HG03520 (cell line): Measurements from ENCODE around the gene SMIM28.
"Not testable (repeated sequence)": the region's sequence is repeated elsewhere in the genome, so short reads cannot be mapped to it uniquely, and the experiment has no call there.

Experiments
- ATAC-seq: cut with Tn5 transposase; IDR thresholded peaks from one replicate; pipeline ENCODE4 v1.9.1; 2021; ENCODE audit warnings: mild to moderate bottlenecking, moderate library complexity; ENCODE audit not compliant: unreplicated experiment

The SMIM28 gene

DNA sequence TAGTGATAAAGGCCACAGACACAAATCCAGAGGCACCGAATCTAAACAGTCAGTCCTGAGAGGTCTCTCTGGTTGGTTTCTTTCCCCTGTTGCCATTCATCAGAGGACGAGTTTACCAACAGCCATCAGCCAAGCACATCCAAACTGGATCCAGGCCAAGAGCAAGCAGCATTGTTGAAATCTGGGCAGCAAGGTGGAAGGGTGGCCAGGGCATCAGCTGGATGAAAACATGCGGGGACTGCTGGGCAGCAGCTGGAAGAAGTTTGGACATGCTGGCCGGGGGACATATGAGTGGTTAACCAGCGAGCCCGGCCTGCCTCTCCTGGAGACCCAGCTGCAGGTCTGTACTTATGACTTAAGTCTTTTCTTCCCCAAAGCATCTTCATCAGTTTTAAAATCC is at the start of gene SMIM28:
Gene SMIM28 (plus strand): TSS at position 62 of the 400 bp plus-strand sequence. CDS start 168 bp downstream, at position 230.
- ATAC-seq, result no peak

GRCh38 chr6:138328210-138328609 is 49.5 kb upstream of the SMIM28 start:
- no peak for ATAC-seq

DNA sequence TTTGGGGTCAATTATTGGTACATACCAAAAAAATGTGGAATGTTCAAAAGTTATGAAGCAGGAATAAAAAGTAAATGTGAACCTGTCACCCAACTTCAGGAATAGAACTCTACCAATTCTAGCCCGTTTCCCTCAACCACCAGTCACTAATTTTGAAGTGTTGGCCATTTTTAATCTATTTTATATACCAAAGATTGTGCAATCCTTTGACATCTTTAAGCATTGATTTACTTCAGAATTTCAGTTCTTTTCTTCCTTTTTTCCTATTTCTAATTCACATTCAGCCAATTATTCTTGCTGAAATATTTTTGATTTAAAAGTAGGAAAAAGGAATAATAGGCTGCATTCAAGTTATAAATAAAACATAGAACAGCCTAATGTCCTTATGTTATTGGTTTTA is 46.9 kb upstream of the SMIM28 start:
- ATAC-seq, result no peak

DNA sequence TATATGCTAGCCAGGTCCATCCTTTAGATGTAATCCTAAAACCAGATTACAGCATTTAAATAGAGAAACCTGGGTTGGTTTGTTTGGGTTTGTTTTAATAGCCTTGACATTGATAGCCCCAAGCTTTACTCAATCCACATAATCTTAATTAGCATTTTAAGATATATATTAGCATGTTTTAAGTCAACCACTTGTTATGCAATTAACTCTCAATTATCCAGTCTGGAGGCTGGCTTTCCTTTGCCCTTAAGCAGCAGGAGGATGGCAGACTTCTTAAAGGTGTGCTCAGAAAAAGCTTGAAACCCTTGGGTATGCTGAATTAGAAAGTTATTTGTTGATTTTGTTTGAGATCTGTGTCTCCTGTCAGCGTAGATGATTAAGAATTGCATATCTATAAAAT is 46.3 kb upstream of the SMIM28 start:
- no peak for ATAC-seq

- no peak for ATAC-seq
Observed at GRCh38 chr6:138331984-138332383, 45.7 kb upstream of the SMIM28 start.

GRCh38 chr6:138334000-138334399 is 43.7 kb upstream of the SMIM28 start:
- ATAC-seq, result no peak

GRCh38 chr6:138334963-138335362 is 42.7 kb upstream of the SMIM28 start:
- no peak for ATAC-seq

- no peak for ATAC-seq
Observed at GRCh38 chr6:138336221-138336620, 41.5 kb upstream of the SMIM28 start.

DNA sequence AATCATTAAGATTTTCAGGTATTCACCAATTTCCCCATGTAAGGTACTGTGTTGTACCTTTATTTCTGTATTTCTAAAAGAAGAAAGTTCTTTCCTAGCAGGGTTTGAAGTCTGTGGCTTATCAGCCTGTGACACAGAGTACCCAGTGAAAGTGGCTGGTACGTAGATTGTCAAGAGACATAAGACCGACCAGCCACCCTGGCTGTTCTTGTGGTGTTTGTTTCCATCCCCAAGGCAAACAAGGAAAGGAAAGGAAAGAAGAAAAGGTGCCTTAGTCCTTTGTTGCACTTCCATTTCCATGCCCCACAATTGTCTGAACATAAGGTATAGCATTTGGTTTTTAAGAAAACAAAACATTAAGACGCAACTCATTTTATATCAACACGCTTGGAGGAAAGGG is 40.6 kb upstream of the SMIM28 start:
- ATAC-seq, result no peak

DNA sequence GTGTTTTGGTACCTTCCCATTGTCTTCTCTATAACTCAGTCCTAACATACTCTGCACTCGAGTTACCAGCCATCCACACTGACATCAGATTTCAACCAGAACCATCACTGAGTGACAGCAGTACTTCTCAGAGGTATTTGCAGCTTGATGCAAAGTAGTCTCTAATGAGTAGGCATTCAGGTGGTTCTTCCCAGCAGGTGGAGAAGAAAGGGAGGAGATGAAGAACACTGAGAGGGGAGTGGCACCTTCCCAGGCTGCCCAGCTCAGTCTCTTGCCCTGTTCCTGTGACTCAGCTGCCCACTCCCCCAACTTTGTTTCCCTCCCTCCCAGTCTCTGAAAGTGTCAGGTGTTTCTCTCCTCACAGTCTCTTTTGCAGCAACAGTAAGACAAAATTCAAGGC is 38.7 kb upstream of the SMIM28 start:
- ATAC-seq, result no peak

DNA sequence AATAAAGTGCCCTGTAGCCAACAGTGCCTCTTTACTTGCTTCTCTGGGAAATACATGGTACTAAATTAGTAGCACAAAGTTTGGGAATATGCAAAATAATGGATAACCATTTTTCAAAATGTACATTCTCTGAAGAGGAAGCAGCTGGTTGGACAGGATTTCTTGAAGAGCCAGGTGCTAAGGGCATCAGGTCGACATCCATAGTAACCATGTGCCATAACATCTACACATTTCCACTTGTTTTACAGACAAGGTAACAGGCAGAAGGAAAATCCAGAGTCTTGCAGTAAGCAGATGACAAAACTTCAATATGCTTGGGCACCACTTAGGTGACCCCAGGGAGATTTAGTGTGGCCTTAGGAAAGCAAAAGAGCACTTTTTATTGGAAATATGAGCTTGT is 36.5 kb upstream of the SMIM28 start:
- no peak for ATAC-seq

DNA sequence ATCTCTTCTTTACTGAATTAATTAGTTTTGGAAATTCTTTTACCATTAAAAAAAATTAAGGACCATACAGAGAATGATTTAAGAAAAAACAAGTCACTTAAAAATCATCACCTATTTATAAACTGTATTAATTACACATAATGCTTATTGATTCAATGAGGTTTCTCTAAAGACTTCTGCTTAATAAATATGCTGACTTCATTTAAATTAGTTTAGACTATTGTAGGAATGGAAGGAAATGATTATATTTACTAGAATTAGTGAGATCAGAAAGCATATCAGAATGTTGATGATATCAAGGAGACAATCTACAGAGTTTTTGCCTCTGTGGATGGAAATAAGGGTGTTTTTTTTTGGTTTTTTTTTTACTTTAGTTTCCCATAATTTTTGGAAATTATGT is 34.6 kb upstream of the SMIM28 start:
- ATAC-seq, result no peak

DNA sequence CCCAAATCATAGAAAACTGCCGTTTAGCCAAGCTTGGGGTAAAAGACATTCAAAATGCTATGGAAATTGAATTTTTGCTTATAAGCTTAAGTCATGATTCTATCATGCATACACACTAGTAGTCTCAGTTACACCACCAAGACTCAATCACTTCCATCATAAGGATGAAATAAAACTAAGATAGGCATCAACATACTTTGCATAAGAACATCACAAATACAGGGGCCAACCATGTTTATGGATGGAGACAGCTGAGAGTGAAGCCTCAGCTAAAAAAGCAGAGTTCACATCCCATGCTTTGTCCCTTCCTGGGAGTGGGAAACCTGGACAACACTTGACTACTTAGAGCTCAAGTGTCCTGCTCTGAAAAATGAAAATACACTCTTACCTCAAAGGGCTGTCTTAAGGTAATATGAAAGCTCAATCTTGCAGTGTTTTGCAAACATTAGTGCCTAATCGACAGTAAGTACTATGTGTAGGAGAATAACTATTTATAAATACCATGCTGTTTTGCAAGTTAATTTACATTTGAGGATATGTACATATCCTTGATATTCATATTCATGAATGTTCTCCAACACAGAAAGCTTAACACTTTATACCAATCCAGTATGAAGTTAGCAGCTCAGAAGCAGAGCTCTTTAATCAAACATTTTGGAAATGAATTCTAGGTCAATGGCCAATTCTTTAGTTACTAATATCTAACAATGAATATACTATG is 32.0 kb upstream of the SMIM28 start:
- no peak for ATAC-seq

DNA sequence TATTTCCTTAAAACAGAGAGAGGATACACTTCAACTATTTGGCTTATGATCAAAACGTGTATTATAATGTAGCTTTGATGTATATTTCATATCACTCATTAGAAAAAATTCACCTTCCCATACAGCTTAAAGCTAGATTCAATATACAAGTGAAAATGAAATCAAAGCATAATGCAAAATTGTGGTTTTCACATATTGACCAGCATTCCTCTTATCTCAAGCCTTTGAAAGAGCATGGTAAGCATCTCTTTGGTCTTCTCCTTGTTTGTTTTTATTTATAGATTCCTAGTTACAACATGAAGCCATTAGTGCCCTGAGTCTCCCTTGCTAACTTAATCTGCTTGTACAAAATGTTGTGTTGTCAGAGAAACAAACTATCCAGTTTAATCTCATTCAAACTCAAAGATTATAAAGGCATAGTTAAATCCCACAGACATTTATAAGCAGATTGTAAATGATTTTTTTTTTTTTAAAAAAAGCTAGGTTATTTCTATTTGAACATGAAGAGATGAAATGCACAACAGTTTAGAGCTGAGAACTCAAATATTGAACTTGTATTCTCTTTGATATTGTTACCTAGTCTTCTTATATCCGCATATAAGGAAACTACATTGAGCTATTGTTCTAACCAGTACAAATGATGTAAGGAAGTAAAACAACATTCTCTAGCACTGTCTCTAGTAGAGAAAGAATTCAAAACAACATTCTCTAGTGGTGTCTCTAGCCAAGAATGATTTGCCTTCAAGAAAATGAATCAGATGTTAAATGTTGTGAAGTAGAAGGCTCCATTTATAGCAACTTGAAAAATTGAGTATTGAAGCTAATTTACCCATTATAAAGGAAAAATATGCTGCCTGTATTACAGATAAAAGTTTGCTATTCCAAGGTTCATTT is 31.2 kb upstream of the SMIM28 start:
- no peak for ATAC-seq

- no peak for ATAC-seq
Observed at GRCh38 chr6:138347864-138348263, 29.8 kb upstream of the SMIM28 start.

DNA sequence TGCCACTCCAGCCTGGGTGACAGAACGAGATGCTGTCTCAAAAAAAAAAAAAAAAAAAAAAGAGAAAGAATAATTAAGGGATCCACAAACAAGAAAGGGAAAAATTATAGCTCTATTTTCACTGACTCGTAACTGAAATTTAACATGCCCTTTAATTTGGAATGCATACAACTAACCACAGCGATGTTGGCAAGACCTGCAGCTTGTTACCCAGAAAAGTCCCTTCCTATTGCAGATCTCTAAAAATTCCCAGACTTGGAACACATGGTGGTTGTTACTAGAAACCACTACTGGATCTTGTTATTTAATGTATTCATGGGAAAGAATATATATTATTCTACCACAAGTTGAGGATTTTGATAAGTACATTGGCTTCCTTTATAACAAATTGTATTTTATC is 27.8 kb upstream of the SMIM28 start:
- ATAC-seq, result no peak

DNA sequence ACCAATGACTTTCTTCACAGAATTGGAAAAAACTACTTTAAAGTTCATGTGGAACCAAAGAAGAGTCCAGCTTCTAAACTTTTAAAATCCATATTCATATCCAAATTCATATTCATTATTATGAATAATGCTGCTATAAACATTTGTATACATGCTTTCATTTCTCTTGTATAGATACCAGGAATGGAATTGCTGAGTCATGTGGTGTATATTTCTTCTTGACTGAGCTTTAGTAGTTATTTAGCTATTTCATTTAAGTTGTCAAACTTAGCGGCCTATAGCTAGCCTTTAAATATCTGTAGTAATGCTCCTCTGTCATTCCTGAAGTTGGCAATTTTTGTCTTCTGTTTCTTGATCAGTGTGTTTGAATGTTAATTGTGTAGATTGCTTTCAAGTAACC is 19.8 kb upstream of the SMIM28 start:
- no peak for ATAC-seq

DNA sequence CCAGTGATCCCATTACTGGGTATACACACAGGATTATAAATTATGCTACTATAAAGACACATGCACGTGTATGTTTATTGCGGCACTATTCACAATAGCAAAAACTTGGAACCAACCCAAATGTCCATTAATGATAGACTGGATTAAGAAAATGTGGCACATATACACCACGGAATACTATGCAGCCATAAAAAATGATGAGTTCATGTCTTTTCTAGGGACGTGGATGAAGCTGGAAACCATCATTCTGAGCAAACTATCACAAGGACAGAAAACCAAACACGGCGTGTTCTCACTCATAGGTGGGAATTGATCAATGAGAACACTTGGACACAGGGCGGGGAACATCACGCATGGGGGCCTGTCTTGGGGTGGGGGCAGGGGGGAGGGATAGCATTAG is 9.0 kb upstream of the SMIM28 start:
- not testable (repeated sequence) for ATAC-seq

DNA sequence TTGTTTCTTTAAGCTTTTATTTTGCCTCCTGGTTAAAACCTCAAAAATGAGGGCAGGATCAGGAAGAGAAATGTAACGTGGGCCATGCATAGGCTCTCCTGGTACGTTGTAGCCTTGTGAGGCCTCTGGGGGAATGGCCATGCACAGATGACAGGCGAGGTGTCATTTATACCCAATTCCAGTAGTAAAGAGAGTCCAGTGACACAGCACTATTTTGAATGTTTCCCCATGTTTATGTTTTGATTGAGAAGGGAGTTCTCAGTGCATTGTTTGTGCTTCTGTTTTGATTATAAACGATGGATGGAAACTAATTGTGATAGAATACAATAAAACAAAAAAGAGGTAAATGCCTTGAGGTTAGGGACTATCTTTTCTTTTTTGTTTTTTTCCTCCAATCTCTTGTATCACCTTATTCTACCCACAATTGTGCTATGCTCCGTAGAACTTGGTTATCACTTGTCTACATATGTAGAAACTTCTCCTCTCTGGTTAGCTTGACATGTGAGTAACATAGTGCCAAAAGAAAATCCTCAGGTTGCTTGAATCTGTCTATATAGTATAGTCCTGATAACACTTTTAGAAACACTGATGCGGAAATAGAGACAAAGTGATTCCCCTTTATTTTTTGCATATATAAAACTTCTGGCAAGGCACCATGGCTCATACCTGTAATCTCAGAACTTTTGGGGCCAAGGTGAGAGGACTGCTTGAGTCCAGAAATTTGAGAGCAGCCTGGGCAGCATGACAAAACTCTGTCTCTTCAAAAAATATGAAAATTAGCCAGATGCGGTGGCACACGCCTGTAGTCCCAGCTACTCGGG is 6.9 kb upstream of the SMIM28 start:
- ATAC-seq, result no peak

- no peak for ATAC-seq
Observed at GRCh38 chr6:138371452-138371711, 6.3 kb upstream of the SMIM28 start.

DNA sequence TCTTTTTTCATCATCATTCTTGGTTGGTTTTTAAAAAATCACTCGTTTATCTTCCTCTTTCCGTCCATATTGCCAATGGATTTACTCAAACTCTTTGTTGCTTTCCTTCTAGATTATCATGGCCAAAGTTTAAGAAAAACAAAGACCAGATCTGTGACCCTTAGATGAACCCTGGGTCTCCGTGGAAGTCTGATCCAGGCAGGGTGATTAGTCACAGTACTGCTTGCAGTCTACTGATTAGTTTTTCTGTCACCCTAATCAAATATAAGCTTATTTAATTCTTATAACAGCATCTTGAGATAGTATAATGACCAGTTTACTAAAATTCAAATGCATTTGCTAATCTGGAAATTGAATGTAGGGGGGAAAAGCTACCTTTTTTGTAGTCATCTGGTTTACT is 6.0 kb upstream of the SMIM28 start:
- no peak for ATAC-seq
